GM18508 (cell line): ENCODE measurements around the gene DCLK3.
A peak's percentile ranks its signal among the peaks of the same experiment; 100 is the strongest.

Experiments
- ATAC-seq: cut with Tn5 transposase; IDR thresholded peaks from one replicate; pipeline ENCODE4 v1.9.1; 2021; ENCODE audit warnings: moderate number of reproducible peaks; ENCODE audit not compliant: insufficient read depth, unreplicated experiment

Gene DCLK3

GRCh38 chr3:36763850-36764703 lies at the start of gene DCLK3:
DCLK3 (minus strand) TSS chr3:36764553; CDS start chr3:36764263, 290 bp downstream.
- no peak for ATAC-seq

- no peak for ATAC-seq
Measured at GRCh38 chr3:36813305-36813704, 49.0 kb upstream of the DCLK3 start.

DNA sequence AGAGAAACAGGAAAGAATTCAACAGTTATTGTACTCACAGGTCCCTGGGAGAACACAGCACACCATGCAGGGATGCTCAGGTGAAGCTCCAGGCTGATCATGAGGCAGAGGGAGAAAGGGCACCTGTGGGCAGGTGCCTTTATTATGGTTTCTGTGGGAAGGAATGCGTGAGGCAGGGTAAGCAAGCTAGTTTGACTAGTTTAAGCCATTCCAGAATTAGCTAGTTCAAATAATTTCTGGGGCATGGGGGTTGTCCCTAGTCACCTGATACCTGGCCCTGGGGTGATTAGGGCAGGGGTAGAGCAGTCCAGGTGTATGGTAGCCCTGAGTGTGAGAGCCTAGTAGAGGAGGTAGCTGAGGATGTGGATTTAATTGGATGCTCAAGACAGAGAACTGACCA lies 47.9 kb upstream of the DCLK3 start:
- ATAC-seq, result no peak

GRCh38 chr3:36811768-36812167 lies 47.4 kb upstream of the DCLK3 start:
- no peak for ATAC-seq

DNA sequence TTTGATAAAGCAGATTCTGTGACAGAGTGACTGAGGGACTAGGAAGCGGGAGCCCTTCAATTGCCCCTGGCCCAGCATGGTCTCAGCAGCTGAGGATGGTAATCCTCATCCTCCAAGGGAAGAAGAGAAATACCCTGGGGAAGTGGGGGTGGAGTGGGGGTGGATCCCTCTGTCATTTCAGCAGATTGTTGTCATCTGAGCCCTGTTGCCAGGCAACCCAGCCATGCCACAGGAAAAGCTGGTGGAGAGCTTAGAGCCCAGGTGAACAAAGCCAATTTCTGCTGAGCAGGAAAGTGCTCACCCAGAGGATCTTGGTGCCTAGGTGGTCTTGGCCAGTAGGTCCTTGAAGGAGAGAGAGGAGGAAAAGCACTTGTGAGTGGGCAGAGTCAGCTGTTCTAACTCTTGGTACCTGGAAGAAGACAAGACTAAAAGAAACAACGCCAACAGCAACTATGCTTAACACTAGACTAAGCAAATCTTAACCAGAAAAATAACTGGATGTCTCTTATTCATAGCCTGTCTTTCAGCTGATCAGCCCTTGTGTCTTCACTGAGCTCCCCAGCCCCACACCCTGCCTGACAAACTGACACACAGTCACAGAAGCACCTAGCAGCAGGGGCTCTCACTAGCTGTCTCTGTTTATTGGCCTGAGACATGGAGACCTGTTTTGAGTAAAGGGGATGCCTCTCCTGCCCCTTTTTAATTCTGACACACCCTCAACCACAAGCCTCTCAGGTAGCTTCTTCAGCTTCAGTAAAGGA lies 40.1 kb upstream of the DCLK3 start:
- ATAC-seq, result no peak

DNA sequence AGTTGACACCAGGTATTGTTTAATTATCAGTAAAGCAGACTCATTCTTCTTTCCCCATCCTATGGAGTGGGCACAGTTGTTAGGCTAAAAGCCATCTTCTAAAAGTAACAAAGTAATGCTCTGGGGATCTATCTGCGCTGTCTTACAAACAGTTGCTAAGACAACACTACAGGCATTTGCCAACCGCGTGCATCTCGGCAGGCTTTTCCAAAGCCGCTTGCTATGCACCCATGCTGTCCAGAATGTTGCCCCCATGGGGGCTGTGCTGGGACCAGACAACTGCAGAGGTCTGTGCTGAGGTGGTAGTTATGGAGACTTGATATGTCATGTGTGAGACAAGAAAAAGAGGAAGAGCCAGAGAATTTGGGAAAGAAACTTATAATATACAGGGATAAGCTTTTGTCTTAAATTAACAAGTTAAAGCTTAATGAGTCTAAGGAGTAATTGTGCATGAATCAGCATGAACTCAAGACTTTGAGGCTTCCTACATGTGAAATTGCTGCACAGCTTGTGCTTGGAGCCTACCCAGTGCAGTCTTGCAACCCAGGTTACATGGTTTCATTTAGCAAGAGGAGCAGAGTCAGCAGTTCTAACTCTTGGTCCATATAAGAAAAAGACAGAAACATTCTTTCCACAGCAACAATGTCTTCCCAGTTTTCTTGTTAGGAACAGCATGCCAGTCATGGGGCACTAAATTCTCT lies 38.9 kb upstream of the DCLK3 start:
- ATAC-seq, result no peak

- no peak for ATAC-seq
Measured at GRCh38 chr3:36800533-36801116, 36.3 kb upstream of the DCLK3 start.

DNA sequence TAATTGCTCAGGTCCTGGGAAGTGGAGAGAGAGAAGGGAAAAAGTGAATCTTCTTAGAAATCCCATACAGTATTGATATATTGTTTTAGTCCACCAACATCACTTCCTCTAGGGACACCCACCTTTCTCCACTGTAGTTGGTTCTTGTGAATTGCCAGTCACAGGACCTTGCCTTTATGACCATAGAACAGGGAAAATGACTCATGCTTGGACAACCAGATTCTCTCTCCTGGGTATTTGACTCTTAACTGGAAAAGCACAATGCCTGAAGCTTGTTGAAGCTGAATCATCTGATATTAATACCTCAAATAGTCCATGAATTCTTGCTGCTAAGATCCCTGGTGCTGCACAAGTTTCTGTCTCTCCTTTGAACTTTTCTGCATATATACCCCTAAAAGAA lies 32.5 kb upstream of the DCLK3 start:
- ATAC-seq, result no peak

DNA sequence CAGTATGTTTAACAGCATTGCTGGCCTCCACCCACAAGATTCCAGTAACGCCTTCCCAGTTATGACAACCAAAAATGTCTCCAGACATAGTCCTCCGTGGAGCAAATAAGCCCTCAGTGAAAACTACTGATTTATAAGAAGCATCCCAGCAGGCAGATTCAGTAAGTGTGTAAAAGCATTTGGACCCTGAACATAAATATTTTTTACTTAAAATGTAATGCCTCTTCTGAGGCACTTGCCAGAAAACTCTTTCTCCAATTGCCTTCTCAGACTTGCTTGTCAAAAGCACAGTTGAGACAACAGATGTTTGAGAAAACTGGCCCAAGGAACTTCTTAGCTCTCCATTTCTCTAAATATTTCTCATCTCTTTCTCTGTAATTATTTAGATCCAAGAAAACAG lies 31.8 kb upstream of the DCLK3 start:
- ATAC-seq, result no peak

DNA sequence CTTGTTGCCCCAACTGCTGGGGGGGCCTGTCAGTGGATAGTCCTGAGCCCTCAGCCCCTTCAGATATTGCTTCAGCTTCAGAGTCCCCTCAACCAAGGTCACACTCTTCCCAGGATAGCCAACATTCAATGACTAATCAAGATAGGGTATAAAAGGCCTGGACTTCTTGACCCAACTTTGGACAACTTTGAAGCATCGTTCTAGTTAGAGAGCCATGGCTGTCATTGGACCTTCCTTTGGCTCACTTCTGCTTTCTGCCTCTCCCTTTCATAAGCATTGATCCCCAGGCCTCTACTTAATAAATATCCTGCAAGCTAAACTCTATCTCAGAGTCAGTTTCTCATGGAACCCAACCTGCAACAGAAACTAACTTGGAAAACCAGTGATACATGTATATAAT lies 31.3 kb upstream of the DCLK3 start:
- no peak for ATAC-seq

DNA sequence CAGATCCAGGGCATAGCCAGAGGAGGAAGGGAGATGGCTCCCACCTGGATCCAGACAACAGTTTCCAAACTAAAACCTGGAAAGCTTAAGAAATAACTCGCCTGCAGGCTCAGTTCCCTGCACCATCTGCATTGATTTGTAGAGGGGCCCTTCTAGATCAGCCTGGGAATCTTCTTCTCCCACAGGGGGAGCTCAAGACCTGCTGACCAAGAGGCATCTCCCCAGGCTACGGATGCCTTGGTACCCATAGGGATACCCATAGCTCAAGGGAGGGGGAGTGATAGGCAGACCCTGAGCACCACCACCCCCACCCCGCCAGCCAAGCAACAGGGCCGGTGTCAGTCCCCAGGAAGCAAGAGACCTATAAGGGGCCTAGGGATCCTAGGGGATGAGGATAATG lies 28.0 kb upstream of the DCLK3 start:
- no peak for ATAC-seq

DNA sequence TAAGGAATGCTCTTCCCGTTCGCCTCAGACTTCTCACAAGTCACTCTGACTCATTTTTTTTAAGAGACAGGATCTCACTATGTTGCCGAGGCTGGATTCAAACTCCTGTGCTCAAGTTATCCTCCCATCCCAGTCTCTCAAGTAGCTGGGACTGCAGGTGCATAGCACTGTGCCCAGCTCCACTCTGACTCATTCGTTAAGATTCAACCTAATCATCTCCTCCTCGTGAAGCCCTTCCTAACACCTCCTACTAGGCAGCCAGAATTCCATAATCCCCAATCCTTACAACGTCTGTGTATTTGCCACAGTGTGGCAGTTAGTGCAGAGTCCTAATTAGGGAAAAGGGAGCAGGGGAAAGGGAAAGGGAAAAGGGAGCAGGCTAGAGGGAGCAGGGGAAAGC lies 26.4 kb upstream of the DCLK3 start:
- ATAC-seq, result no peak

- no peak for ATAC-seq
Measured at GRCh38 chr3:36786921-36787890, 22.9 kb upstream of the DCLK3 start.

GRCh38 chr3:36784138-36784635 lies 19.8 kb upstream of the DCLK3 start:
- ATAC-seq, result no peak

DNA sequence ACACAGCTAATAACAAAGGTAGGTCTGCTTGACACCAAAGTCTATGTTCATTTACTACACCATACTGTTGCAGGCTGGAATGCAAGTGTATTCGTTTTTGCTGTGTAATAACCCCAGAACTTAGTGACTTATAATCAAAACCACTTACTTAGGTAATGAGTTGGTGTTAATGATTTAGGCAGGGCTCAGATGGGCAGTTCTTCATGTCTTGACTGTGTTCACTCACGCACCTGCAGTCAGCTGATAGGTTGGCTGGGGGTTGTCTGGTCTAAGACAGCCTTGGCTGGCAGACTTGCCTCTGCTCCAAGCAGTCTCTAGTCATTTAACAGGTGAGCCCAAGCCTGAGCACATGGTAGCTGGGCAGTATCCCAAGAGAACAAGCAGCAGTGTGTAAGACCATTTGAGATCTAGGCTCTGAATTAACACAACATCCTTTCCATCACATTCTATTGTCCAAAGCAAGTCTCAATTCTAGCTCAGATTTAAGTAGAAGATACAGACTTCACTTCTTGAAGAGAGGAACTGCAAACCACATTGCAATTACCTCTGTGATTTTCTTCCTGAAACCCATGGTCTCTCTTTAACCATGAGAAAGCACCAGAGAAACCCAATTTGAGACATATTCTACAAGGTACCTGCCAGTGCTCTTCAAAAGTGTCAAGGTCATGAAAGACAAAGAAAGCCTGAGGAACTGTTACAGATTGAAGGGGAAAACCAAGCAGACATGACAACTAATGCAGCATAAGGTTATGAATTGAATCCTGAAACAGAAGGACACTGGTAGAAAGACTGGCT lies 13.3 kb upstream of the DCLK3 start:
- ATAC-seq, result peak; percentile 72

- no peak for ATAC-seq
Measured at GRCh38 chr3:36776436-36776835, 12.1 kb upstream of the DCLK3 start.

DNA sequence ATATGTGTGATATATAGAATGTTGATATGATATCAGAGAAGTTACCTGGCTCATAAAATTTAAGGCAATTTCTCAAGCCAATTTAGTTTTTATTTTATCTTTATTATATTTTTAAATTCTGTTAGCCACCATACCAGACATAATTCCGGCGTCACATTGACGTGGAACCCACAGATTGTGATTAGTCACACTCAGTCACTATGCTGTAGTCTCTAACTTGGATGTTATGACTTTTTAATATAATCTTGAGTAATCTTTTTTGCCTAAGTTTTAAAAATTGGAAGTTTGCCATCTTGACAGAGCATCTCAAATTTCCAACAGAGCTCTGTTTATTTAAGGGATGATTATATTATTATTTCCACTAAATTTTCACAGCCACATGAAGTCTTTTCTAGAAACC lies 9.7 kb upstream of the DCLK3 start:
- no peak for ATAC-seq

DNA sequence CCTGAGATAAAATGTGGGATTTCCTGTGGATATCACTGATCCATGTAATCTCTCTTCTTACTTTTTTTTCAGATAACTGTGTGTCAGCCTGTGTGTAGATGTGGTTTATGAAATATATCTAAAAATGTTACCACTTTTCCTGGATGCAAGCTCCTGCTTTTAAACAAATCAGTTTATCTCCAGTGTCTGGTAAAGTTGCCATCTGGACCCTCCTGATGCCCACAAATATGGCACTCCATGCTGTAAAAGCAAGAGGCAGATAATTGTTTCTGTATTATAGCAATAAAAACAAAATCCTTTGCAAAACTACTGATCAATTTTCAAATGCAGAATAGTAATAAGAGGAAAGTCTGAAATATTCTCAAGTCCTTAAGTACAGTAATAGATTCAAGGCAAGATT lies 7.6 kb upstream of the DCLK3 start:
- ATAC-seq, result no peak

- ATAC-seq, result no peak
Measured at GRCh38 chr3:36769926-36770325, 5.6 kb upstream of the DCLK3 start.
